Activated naive CD8-positive, alpha-beta T cell treated with anti-CD3 and anti-CD28 coated beads for 36 hours (primary cell): Measurements from ENCODE around the gene HINT1. TPM values are rescaled to one million over a fixed set of nuclear protein-coding genes. Genes with fewer than 3 reads are reported as not detected.
"Not testable (repeated sequence)": the region's sequence is repeated elsewhere in the genome, so short reads cannot be mapped to it uniquely, and the experiment has no call there.

Experiments
- DNase-seq: peaks from one replicate; pipeline ENCODE4 v3.0.0; 2021
- H3K27ac Mint-ChIP-seq: one replicate; pipeline ENCODE4 v1.8.0; 2022; ENCODE audit warnings: mild to moderate bottlenecking, moderate library complexity, mixed read lengths
- H3K27me3 Mint-ChIP-seq: one replicate; pipeline ENCODE4 v1.8.0; 2022; ENCODE audit warnings: mild to moderate bottlenecking, mixed read lengths
- H3K36me3 Mint-ChIP-seq: one replicate; pipeline ENCODE4 v1.8.0; 2021; ENCODE audit warnings: mild to moderate bottlenecking, mixed read lengths
- H3K4me1 Mint-ChIP-seq: one replicate; pipeline ENCODE4 v1.8.0; 2021; ENCODE audit warnings: mixed read lengths
- H3K4me3 Mint-ChIP-seq: one replicate; pipeline ENCODE4 v1.8.0; 2022; ENCODE audit warnings: mild to moderate bottlenecking, moderate library complexity, mixed read lengths
- H3K9me3 Mint-ChIP-seq: one replicate; pipeline ENCODE4 v1.8.0; 2022; ENCODE audit warnings: mixed read lengths
- total RNA-seq, 2 experiments: library from RNA; stranded (reverse); gene quantifications; one replicate each; pipeline ENCODE4 v1.2.3, GENCODE V29; 2021

Gene HINT1
- total RNA-seq, 2 experiments from 2014 or later: 324 to 356 TPM

GRCh38 chr5:131156957-131157356 is 8.1 kb downstream of the HINT1 start:
- Mint-ChIP-seq H3K36me3 (peaks cover 53% of the 10 kb centered on the region), H3K27me3 (no peaks in the 10 kb centered on the region), H3K4me1 (peaks cover 27% of the 10 kb centered on the region), H3K9me3 (peaks cover 1% of the 10 kb centered on the region), H3K27ac (no peak overlapping the region), H3K4me3 (no peak overlapping the region)
- no peak for DNase-seq

GRCh38 chr5:131156385-131156784 is 8.7 kb downstream of the HINT1 start:
- no peak overlapping the region for H3K4me3 Mint-ChIP-seq
- peak overlapping the region; percentile 7 for H3K27ac Mint-ChIP-seq
- peaks cover 1% of the 10 kb centered on the region for H3K9me3 Mint-ChIP-seq
- no peaks in the 10 kb centered on the region for H3K27me3 Mint-ChIP-seq
- H3K36me3 Mint-ChIP-seq: peaks cover 49% of the 10 kb centered on the region
- H3K4me1 Mint-ChIP-seq: peaks cover 22% of the 10 kb centered on the region
- DNase-seq: no peak

GRCh38 chr5:131151216-131151615 is 13.8 kb downstream of the HINT1 start:
- H3K27ac Mint-ChIP-seq: no peak overlapping the region

GRCh38 chr5:131150408-131150807 is 14.6 kb downstream of the HINT1 start:
- Mint-ChIP-seq H3K36me3 (no peaks in the 10 kb centered on the region), H3K4me1 (peaks cover 4% of the 10 kb centered on the region), H3K9me3 (no peaks in the 10 kb centered on the region), H3K27me3 (no peaks in the 10 kb centered on the region), H3K4me3 (no peak overlapping the region), H3K27ac (no peak overlapping the region)
- no peak for DNase-seq

More at GRCh38 chr5:131151216-131151615, 13.8 kb downstream of the HINT1 start:
- Mint-ChIP-seq H3K27me3 (no peaks in the 10 kb centered on the region), H3K9me3 (no peaks in the 10 kb centered on the region), H3K4me3 (no peak overlapping the region), H3K36me3 (peaks cover 3% of the 10 kb centered on the region), H3K4me1 (peaks cover 5% of the 10 kb centered on the region)
- no peak for DNase-seq

GRCh38 chr5:131148835-131149234 is 16.2 kb downstream of the HINT1 start:
- H3K27me3 Mint-ChIP-seq: no peaks in the 10 kb centered on the region
- no peak for DNase-seq
- no peaks in the 10 kb centered on the region for H3K9me3 Mint-ChIP-seq
- H3K36me3 Mint-ChIP-seq: no peaks in the 10 kb centered on the region
- H3K4me3 Mint-ChIP-seq: no peak overlapping the region
- H3K4me1 Mint-ChIP-seq: peaks cover 4% of the 10 kb centered on the region
- H3K27ac Mint-ChIP-seq: no peak overlapping the region

GRCh38 chr5:131147258-131147657 is 17.8 kb downstream of the HINT1 start:
- no peaks in the 10 kb centered on the region for H3K36me3 Mint-ChIP-seq
- H3K27ac Mint-ChIP-seq: no peak overlapping the region
- H3K27me3 Mint-ChIP-seq: no peaks in the 10 kb centered on the region
- H3K4me1 Mint-ChIP-seq: peaks cover 4% of the 10 kb centered on the region
- no peak overlapping the region for H3K4me3 Mint-ChIP-seq
- no peak for DNase-seq
- no peaks in the 10 kb centered on the region for H3K9me3 Mint-ChIP-seq

- H3K36me3 Mint-ChIP-seq: no peaks in the 10 kb centered on the region
- no peaks in the 10 kb centered on the region for H3K27me3 Mint-ChIP-seq
- no peaks in the 10 kb centered on the region for H3K9me3 Mint-ChIP-seq
These were observed 22.0 kb downstream of the HINT1 start for GRCh38 chr5:131142970-131143617.

GRCh38 chr5:131139321-131139720 is 25.7 kb downstream of the HINT1 start:
- Mint-ChIP-seq H3K4me3 (no peak overlapping the region), H3K9me3 (peaks cover 12% of the 10 kb centered on the region), H3K27me3 (no peaks in the 10 kb centered on the region), H3K27ac (no peak overlapping the region), H3K4me1 (no peaks in the 10 kb centered on the region), H3K36me3 (peaks cover 11% of the 10 kb centered on the region)
- DNase-seq: no peak

More at GRCh38 chr5:131142970-131143617, 22.0 kb downstream of the HINT1 start:
- DNase-seq: no peak
- Mint-ChIP-seq H3K27ac (no peak overlapping the region), H3K4me1 (no peaks in the 10 kb centered on the region), H3K4me3 (no peak overlapping the region)

- peaks cover 12% of the 10 kb centered on the region for H3K9me3 Mint-ChIP-seq
- H3K4me3 Mint-ChIP-seq, DNase-seq, H3K4me1 Mint-ChIP-seq, H3K27ac Mint-ChIP-seq, H3K27me3 Mint-ChIP-seq: not testable (repeated sequence)
- peaks cover 11% of the 10 kb centered on the region for H3K36me3 Mint-ChIP-seq
These were observed 26.6 kb downstream of the HINT1 start for GRCh38 chr5:131138406-131138805.

- H3K9me3 Mint-ChIP-seq: peaks cover 13% of the 10 kb centered on the region
- not testable (repeated sequence) for H3K27ac Mint-ChIP-seq, H3K27me3 Mint-ChIP-seq, DNase-seq, H3K4me3 Mint-ChIP-seq, H3K4me1 Mint-ChIP-seq
- peaks cover 11% of the 10 kb centered on the region for H3K36me3 Mint-ChIP-seq
These were observed 32.0 kb downstream of the HINT1 start for GRCh38 chr5:131133091-131133490.

- H3K36me3 Mint-ChIP-seq: peaks cover 8% of the 10 kb centered on the region
These were observed 35.8 kb downstream of the HINT1 start for GRCh38 chr5:131129306-131129705.

GRCh38 chr5:131127244-131127643 is 37.8 kb downstream of the HINT1 start:
- peaks cover 11% of the 10 kb centered on the region for H3K36me3 Mint-ChIP-seq
- not testable (repeated sequence) for H3K4me3 Mint-ChIP-seq, H3K27ac Mint-ChIP-seq, H3K4me1 Mint-ChIP-seq, DNase-seq, H3K27me3 Mint-ChIP-seq
- peaks cover 16% of the 10 kb centered on the region for H3K9me3 Mint-ChIP-seq

More at GRCh38 chr5:131129306-131129705, 35.8 kb downstream of the HINT1 start:
- Mint-ChIP-seq H3K27ac (no peak overlapping the region), H3K27me3 (no peaks in the 10 kb centered on the region), H3K4me1 (no peaks in the 10 kb centered on the region), H3K4me3 (no peak overlapping the region), H3K9me3 (peaks cover 12% of the 10 kb centered on the region)
- DNase-seq: no peak

- Mint-ChIP-seq H3K36me3 (no peaks in the 10 kb centered on the region), H3K4me1 (peaks cover 12% of the 10 kb centered on the region), H3K27ac (no peak overlapping the region), H3K4me3 (no peak overlapping the region), H3K27me3 (no peaks in the 10 kb centered on the region), H3K9me3 (peaks cover 7% of the 10 kb centered on the region)
- no peak for DNase-seq
These were observed 50.3 kb downstream of the HINT1 start for GRCh38 chr5:131114754-131115153.

GRCh38 chr5:131112424-131112823 is 52.6 kb downstream of the HINT1 start:
- no peak overlapping the region for H3K4me3 Mint-ChIP-seq
- H3K27me3 Mint-ChIP-seq: no peaks in the 10 kb centered on the region
- H3K36me3 Mint-ChIP-seq: no peaks in the 10 kb centered on the region
- no peaks in the 10 kb centered on the region for H3K9me3 Mint-ChIP-seq
- no peak overlapping the region for H3K27ac Mint-ChIP-seq
- DNase-seq: no peak
- H3K4me1 Mint-ChIP-seq: peaks cover 8% of the 10 kb centered on the region

- no peak for DNase-seq
- no peaks in the 10 kb centered on the region for H3K36me3 Mint-ChIP-seq
- no peak overlapping the region for H3K27ac Mint-ChIP-seq
- no peak overlapping the region for H3K4me3 Mint-ChIP-seq
- H3K4me1 Mint-ChIP-seq: peaks cover 6% of the 10 kb centered on the region
- no peaks in the 10 kb centered on the region for H3K9me3 Mint-ChIP-seq
- no peaks in the 10 kb centered on the region for H3K27me3 Mint-ChIP-seq
These were observed 54.8 kb downstream of the HINT1 start for GRCh38 chr5:131110256-131110594.

- Mint-ChIP-seq H3K27me3 (no peaks in the 10 kb centered on the region), H3K4me3 (no peak overlapping the region), H3K27ac (no peak overlapping the region), H3K9me3 (no peaks in the 10 kb centered on the region), H3K4me1 (peaks cover 4% of the 10 kb centered on the region), H3K36me3 (no peaks in the 10 kb centered on the region)
- no peak for DNase-seq
These were observed 55.4 kb downstream of the HINT1 start for GRCh38 chr5:131109540-131110255.
